ENCODE results near the gene BAZ2A.

DNA sequence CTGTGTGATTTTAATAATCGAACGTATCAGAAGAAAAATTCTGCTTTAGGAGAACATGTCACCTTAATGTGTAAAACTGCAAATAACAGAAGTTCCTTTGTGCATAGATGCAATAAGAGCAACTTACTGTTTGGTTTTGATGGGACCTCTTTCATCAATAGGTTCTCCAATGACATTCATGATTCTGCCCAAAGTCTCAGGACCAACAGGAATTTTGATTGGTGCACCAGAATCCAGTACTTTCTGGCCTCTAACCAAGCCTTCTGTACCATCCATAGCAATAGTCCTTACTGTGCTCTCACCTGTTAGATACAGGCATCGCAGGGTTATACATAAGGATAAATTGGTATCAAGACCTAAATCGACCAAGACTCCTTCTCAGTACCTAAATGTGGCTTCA, 14.5 kb upstream of the BAZ2A start:
- TF ChIP-seq, protein P1, sequence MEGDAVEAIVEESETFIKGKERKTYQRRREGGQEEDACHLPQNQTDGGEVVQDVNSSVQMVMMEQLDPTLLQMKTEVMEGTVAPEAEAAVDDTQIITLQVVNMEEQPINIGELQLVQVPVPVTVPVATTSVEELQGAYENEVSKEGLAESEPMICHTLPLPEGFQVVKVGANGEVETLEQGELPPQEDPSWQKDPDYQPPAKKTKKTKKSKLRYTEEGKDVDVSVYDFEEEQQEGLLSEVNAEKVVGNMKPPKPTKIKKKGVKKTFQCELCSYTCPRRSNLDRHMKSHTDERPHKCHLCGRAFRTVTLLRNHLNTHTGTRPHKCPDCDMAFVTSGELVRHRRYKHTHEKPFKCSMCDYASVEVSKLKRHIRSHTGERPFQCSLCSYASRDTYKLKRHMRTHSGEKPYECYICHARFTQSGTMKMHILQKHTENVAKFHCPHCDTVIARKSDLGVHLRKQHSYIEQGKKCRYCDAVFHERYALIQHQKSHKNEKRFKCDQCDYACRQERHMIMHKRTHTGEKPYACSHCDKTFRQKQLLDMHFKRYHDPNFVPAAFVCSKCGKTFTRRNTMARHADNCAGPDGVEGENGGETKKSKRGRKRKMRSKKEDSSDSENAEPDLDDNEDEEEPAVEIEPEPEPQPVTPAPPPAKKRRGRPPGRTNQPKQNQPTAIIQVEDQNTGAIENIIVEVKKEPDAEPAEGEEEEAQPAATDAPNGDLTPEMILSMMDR (IDR thresholded peaks at IDR 0.05) = no peak
- TF ChIP-seq EP300 (IDR thresholded peaks at IDR 0.05) = no peak
- no peak for TF ChIP-seq POLR2A (IDR thresholded peaks at IDR 0.05)

All from sigmoid colon (tissue), 4 donors.